Neural cell (in vitro differentiated cells): Measurements from ENCODE around the gene TMEM125. TPM values are rescaled to one million over a fixed set of nuclear protein-coding genes. Genes with fewer than 3 reads are reported as not detected.

Source experiments
- H2AFZ ChIP-seq: fragments of 200-600, 300-800 bp; sonication (generic), shearing (Covaris generic); 2 replicates; pipeline ENCODE4 v1.6.0; 2014; ENCODE audit warnings: low read depth, mild to moderate bottlenecking, antibody characterized with exemption, low read length, moderate library complexity
- H3F3A ChIP-seq: fragments of 200-600 bp; shearing (Covaris generic); 2 replicates; pipeline ENCODE4 v1.6.1; 2016; ENCODE audit warnings: mild to moderate bottlenecking, moderate library complexity, mixed read lengths, antibody characterized with exemption, low read length; ENCODE audit not compliant: insufficient read depth, poor library complexity, severe bottlenecking
- H3K27ac ChIP-seq: fragments of 200-600, 300-800 bp; sonication (generic), shearing (Covaris generic); 2 replicates; pipeline ENCODE4 v1.5.1; 2014; ENCODE audit warnings: mild to moderate bottlenecking, low read length, moderate library complexity
- H3K27me3 ChIP-seq: fragments of 300-800, 200-600 bp; sonication (generic), shearing (Covaris generic); 2 replicates; pipeline ENCODE4 v1.6.0; 2014; ENCODE audit warnings: mild to moderate bottlenecking, low read depth, low read length, moderate library complexity; ENCODE audit not compliant: insufficient read depth
- H3K36me3 ChIP-seq: fragments of 300-800, 200-600 bp; sonication (generic), shearing (Covaris generic); 2 replicates; pipeline ENCODE4 v1.5.1; 2014; ENCODE audit warnings: mild to moderate bottlenecking, antibody characterized with exemption, low read length, moderate library complexity; ENCODE audit not compliant: insufficient read depth
- H3K4me2 ChIP-seq: fragments of 300-800, 200-600 bp; sonication (generic), shearing (Covaris generic); 2 replicates; pipeline ENCODE4 v1.6.0; 2014; ENCODE audit warnings: mild to moderate bottlenecking, low read length
- H3K4me3 ChIP-seq: fragments of 300-800, 200-600 bp; sonication (generic), shearing (Covaris generic); 2 replicates; pipeline ENCODE4 v1.5.1; 2014; ENCODE audit warnings: mild to moderate bottlenecking, low read length, moderate library complexity
- H3K79me2 ChIP-seq: fragments of 200-600 bp; shearing (Covaris generic); replicated peaks from 2 replicates; pipeline ENCODE4 v1.6.0; 2014; ENCODE audit warnings: mild to moderate bottlenecking, low read length, moderate library complexity; ENCODE audit not compliant: insufficient read depth
- H3K9ac ChIP-seq: fragments of 300-800, 200-600 bp; sonication (generic), shearing (Covaris generic); 2 replicates; pipeline ENCODE4 v1.6.1; 2016; ENCODE audit warnings: mild to moderate bottlenecking, low read length, mixed read lengths
- H3K9me2 ChIP-seq: fragments of 200-600 bp; shearing (Covaris generic); 2 replicates; pipeline ENCODE4 v1.6.1; 2016; ENCODE audit warnings: mild to moderate bottlenecking, low read length, mixed read lengths; ENCODE audit not compliant: insufficient read depth
- H3K9me3 ChIP-seq: fragments of 200-600, 300-800 bp; sonication (generic), shearing (Covaris generic); 2 replicates; pipeline ENCODE4 v1.6.1; 2016; ENCODE audit warnings: mild to moderate bottlenecking, mixed run types, low read length, moderate library complexity, mixed read lengths
- H4K20me1 ChIP-seq: fragments of 200-600 bp; shearing (Covaris generic); 2 replicates; pipeline ENCODE4 v1.6.1; 2016; ENCODE audit warnings: mild to moderate bottlenecking, mixed run types; ENCODE audit not compliant: insufficient read depth
- EP300 ChIP-seq: fragments of 450-650 bp; conservative IDR thresholded peaks from 2 replicates; pipeline ENCODE4 v1.6.1; 2014; ENCODE audit warnings: antibody characterized with exemption, mild to moderate bottlenecking, moderate library complexity; ENCODE audit not compliant: poor library complexity, severe bottlenecking
- EZH2 ChIP-seq: fragments of 200-600, 300-800 bp; shearing (Covaris generic), sonication (generic); IDR thresholded peaks from 2 replicates; pipeline ENCODE4 v1.6.1; 2014; ENCODE audit warnings: antibody characterized with exemption, low read length, borderline replicate concordance, mild to moderate bottlenecking; ENCODE audit not compliant: insufficient read depth, poor library complexity, severe bottlenecking
- MXI1 ChIP-seq: fragments of 450-650 bp; conservative IDR thresholded peaks from 2 replicates; pipeline ENCODE4 v1.6.1; 2014; ENCODE audit warnings: antibody characterized with exemption, mild to moderate bottlenecking; ENCODE audit not compliant: poor library complexity, severe bottlenecking
- POLR2AphosphoS5 ChIP-seq: IDR thresholded peaks from 2 replicates; pipeline ENCODE4 v1.6.1; 2012
- RAD21 ChIP-seq: fragments of 450-650 bp; conservative IDR thresholded peaks from 2 replicates; pipeline ENCODE4 v1.6.1; 2014; ENCODE audit warnings: antibody characterized with exemption, mild to moderate bottlenecking, moderate library complexity
- SMC3 ChIP-seq: fragments of 450-650 bp; conservative IDR thresholded peaks from 2 replicates; pipeline ENCODE4 v1.6.1; 2014; ENCODE audit warnings: antibody characterized with exemption, mild to moderate bottlenecking, moderate library complexity; ENCODE audit not compliant: poor library complexity
- TAF1 ChIP-seq: IDR thresholded peaks from 2 replicates; pipeline ENCODE4 v1.6.1; 2012; ENCODE audit warnings: low read depth
- polyA plus RNA-seq: library from polyadenylated mRNA; depleted of rRNA; stranded (reverse); fragments of >200 nt; gene quantifications from 2 replicates; pipeline ENCODE4 v1.2.3, GENCODE V29; 2014
- TF ChIP-seq, protein P1 (sequence below): fragments of 450-650 bp; IDR thresholded peaks from 2 replicates; pipeline ENCODE4 v1.5.1; 2014; ENCODE audit warnings: antibody characterized with exemption, mild to moderate bottlenecking, moderate library complexity; ENCODE audit not compliant: poor library complexity, severe bottlenecking
- TF ChIP-seq, protein P2 (sequence below): IDR thresholded peaks from 2 replicates; pipeline ENCODE4 v1.6.1; 2012; ENCODE audit warnings: borderline replicate concordance

The TMEM125 gene
- polyA plus RNA-seq, 1 donor from 2014 or later = not detected

DNA sequence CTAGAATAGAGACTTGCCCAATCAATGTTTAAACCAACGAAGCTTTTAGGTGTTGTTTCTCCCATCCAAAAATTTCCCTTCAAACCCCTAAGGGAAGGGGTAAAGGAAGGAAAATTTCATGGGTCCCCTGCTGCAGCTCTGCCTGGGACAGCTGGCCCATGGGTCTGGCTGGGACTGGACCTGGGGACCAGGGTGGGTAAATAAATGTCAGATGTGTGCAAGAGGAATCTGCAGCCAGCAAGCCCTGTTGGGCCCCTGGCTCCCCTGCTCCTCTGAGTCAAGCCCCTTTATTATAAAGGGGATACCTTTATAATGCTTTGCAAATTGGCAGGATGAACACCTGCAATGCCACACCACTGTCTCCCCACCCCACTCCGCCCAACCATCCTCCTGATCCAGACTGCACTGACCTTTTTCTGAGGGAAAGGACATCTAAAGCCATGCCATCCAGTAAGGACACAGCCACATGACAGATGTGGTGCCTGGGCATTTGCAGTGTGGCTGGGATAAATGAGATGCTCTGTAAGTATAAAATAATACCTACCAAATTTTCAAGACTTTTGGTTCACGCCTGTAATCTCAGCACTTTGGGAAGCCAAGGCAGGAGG is 1.9 kb upstream of the TMEM125 start:
- Histone ChIP-seq H3K4me2 (no peak overlapping the region), H3K4me3 (no peak overlapping the region), H3K9ac (no peak overlapping the region), H3F3A (no peaks in the 10 kb centered on the region), H3K79me2 (no peaks in the 10 kb centered on the region), H3K36me3 (no peaks in the 10 kb centered on the region), H3K27ac (no peak overlapping the region), H3K9me3 (no peaks in the 10 kb centered on the region), H3K9me2 (no peaks in the 10 kb centered on the region), H2AFZ (no peak overlapping the region), H4K20me1 (no peaks in the 10 kb centered on the region), H3K27me3 (no peaks in the 10 kb centered on the region)
- TF ChIP-seq, protein P1, sequence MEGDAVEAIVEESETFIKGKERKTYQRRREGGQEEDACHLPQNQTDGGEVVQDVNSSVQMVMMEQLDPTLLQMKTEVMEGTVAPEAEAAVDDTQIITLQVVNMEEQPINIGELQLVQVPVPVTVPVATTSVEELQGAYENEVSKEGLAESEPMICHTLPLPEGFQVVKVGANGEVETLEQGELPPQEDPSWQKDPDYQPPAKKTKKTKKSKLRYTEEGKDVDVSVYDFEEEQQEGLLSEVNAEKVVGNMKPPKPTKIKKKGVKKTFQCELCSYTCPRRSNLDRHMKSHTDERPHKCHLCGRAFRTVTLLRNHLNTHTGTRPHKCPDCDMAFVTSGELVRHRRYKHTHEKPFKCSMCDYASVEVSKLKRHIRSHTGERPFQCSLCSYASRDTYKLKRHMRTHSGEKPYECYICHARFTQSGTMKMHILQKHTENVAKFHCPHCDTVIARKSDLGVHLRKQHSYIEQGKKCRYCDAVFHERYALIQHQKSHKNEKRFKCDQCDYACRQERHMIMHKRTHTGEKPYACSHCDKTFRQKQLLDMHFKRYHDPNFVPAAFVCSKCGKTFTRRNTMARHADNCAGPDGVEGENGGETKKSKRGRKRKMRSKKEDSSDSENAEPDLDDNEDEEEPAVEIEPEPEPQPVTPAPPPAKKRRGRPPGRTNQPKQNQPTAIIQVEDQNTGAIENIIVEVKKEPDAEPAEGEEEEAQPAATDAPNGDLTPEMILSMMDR = no peak
- TF ChIP-seq SMC3 (no peak), TAF1 (no peak), RAD21 (no peak), EZH2 (no peak), POLR2AphosphoS5 (no peak), MXI1 (no peak), EP300 (no peak)
- TF ChIP-seq, protein P2, sequence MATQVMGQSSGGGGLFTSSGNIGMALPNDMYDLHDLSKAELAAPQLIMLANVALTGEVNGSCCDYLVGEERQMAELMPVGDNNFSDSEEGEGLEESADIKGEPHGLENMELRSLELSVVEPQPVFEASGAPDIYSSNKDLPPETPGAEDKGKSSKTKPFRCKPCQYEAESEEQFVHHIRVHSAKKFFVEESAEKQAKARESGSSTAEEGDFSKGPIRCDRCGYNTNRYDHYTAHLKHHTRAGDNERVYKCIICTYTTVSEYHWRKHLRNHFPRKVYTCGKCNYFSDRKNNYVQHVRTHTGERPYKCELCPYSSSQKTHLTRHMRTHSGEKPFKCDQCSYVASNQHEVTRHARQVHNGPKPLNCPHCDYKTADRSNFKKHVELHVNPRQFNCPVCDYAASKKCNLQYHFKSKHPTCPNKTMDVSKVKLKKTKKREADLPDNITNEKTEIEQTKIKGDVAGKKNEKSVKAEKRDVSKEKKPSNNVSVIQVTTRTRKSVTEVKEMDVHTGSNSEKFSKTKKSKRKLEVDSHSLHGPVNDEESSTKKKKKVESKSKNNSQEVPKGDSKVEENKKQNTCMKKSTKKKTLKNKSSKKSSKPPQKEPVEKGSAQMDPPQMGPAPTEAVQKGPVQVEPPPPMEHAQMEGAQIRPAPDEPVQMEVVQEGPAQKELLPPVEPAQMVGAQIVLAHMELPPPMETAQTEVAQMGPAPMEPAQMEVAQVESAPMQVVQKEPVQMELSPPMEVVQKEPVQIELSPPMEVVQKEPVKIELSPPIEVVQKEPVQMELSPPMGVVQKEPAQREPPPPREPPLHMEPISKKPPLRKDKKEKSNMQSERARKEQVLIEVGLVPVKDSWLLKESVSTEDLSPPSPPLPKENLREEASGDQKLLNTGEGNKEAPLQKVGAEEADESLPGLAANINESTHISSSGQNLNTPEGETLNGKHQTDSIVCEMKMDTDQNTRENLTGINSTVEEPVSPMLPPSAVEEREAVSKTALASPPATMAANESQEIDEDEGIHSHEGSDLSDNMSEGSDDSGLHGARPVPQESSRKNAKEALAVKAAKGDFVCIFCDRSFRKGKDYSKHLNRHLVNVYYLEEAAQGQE = no peak

DNA sequence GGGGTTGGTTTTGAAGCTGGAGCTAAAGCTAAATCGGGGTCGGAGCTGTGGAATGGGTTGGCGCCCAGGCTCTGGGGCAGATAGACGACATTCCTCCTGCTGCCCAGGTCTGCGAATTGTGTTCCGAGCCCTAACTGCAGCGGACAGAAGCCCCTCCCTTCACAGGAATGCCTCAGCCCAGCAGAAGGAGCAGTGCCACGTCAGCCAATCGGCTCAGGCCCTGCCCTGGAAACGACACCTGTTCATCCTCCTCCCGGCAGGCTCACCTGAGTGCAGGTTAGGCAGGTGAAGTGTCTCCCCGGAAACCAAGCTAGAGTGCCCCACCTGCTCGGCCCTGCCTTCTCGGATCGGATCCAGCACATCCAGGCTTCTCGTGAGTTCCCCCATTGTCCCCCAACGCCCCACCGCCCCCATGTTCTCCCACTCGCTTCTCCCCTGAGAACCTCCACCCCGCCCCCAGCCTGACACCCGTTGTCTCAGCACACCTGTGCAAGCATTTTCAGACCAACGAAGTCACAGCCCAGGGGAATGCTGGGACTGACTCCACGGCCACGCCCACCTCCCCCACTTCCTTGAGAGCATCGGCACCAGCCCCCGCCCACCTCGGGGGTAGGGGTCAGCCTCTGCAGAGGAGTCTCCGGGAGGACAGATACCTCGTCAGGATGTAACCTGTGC is 775 bp downstream of the TMEM125 start:
- H3K4me2 ChIP-seq = no peak overlapping the region
- no peak overlapping the region for H3K9ac ChIP-seq

More for the DNA sequence above, 775 bp downstream of the TMEM125 start:
- Histone ChIP-seq H3K4me3 (no peak overlapping the region), H3K27ac (no peak overlapping the region), H3K9me3 (no peaks in the 10 kb centered on the region), H3K27me3 (no peaks in the 10 kb centered on the region), H3K79me2 (no peaks in the 10 kb centered on the region), H3K9me2 (no peaks in the 10 kb centered on the region), H4K20me1 (no peaks in the 10 kb centered on the region), H3K36me3 (no peaks in the 10 kb centered on the region), H3F3A (no peaks in the 10 kb centered on the region), H2AFZ (no peak overlapping the region)
- TF ChIP-seq SMC3 (no peak), RAD21 (no peak), MXI1 (no peak), EP300 (no peak)
- TF ChIP-seq, protein P2 = no peak
- TF ChIP-seq, protein P1 = no peak
